HuH-7 (cell line): ENCODE data around the gene SLMAP.

Source experiments
- DNase-seq: peaks from one replicate; pipeline ENCODE4 v3.0.0; 2011; ENCODE audit warnings: low spot score

Gene SLMAP

GRCh38 chr3:57755741-57756527, at the start of gene SLMAP:
Gene SLMAP, plus strand, starts transcription at chr3:57756309. Its CDS starts 1,343 bp downstream, at chr3:57757652.
- peak; percentile 83 for DNase-seq

- DNase-seq: no peak
These were observed 49.6 kb upstream of the SLMAP start for GRCh38 chr3:57706462-57706861.

- DNase-seq: no peak
These were observed 47.1 kb upstream of the SLMAP start for GRCh38 chr3:57709031-57709430.

GRCh38 chr3:57709559-57709958, 46.5 kb upstream of the SLMAP start:
- no peak for DNase-seq

- DNase-seq: no peak
These were observed 40.4 kb upstream of the SLMAP start for GRCh38 chr3:57715686-57716085.

- no peak for DNase-seq
These were observed 38.8 kb upstream of the SLMAP start for GRCh38 chr3:57717205-57717868.

GRCh38 chr3:57718118-57718517, 38.0 kb upstream of the SLMAP start:
- DNase-seq: no peak

GRCh38 chr3:57726397-57726796, 29.7 kb upstream of the SLMAP start:
- no peak for DNase-seq

GRCh38 chr3:57727106-57727505, 29.0 kb upstream of the SLMAP start:
- DNase-seq: no peak

- no peak for DNase-seq
These were observed 26.6 kb upstream of the SLMAP start for GRCh38 chr3:57729334-57730045.

GRCh38 chr3:57730682-57731081, 25.4 kb upstream of the SLMAP start:
- no peak for DNase-seq

- no peak for DNase-seq
These were observed 24.8 kb upstream of the SLMAP start for GRCh38 chr3:57731311-57731710.

- no peak for DNase-seq
These were observed 22.3 kb upstream of the SLMAP start for GRCh38 chr3:57733790-57734189.

- no peak for DNase-seq
These were observed 20.7 kb upstream of the SLMAP start for GRCh38 chr3:57735405-57735804.

GRCh38 chr3:57737840-57738239, 18.3 kb upstream of the SLMAP start:
- DNase-seq: no peak

GRCh38 chr3:57738391-57738790, 17.7 kb upstream of the SLMAP start:
- DNase-seq: no peak

GRCh38 chr3:57740027-57740426, 16.1 kb upstream of the SLMAP start:
- no peak for DNase-seq

GRCh38 chr3:57743496-57743895, 12.6 kb upstream of the SLMAP start:
- DNase-seq: no peak

- DNase-seq: no peak
These were observed 11.0 kb upstream of the SLMAP start for GRCh38 chr3:57745101-57745500.

- no peak for DNase-seq
These were observed 9.7 kb upstream of the SLMAP start for GRCh38 chr3:57746156-57747010.

- no peak for DNase-seq
These were observed 6.6 kb upstream of the SLMAP start for GRCh38 chr3:57749542-57749941.

- DNase-seq: no peak
These were observed 3.8 kb upstream of the SLMAP start for GRCh38 chr3:57752307-57752706.
